Measurements from ENCODE around the gene RNLS. TPM values are rescaled to one million over a fixed set of nuclear protein-coding genes. Genes with fewer than 3 reads are reported as not detected.

RNLS gene
- total RNA-seq, 1 experiment from 2014 or later = 8.1 TPM

- ChIA-PET POLR2A (ENCODE audit: low non-redundant PET) (no interaction called here), CTCF (no interaction called here)
- intact Hi-C loops (cut with micrococcal nuclease; ENCODE audit: unreplicated experiment) = no loop called here
- Histone ChIP-seq H3K27ac (ENCODE audit: low read depth, low read length, poor library complexity, severe bottlenecking) (no peak overlapping the region), H3K4me3 (ENCODE audit: low read depth, low read length, poor library complexity, severe bottlenecking) (no peak overlapping the region), H3K4me1 (ENCODE audit: insufficient read depth, low read length, poor library complexity, severe bottlenecking) (no peaks in the 10 kb centered on the region), H3K27me3 (replicated peaks; ENCODE audit: insufficient read depth, low read depth, low read length, poor library complexity) (peaks cover 11% of the 10 kb centered on the region), H3K9me3 (ENCODE audit: low read depth, low read length, poor library complexity, severe bottlenecking) (no peaks in the 10 kb centered on the region), H3K36me3 (ENCODE audit: insufficient read depth, low read length, poor library complexity, severe bottlenecking) (no peaks in the 10 kb centered on the region)
- TF ChIP-seq CTCF (conservative IDR thresholded peaks at IDR 0.05; ENCODE audit: low read depth, low read length) = no peak
- no peak for TF ChIP-seq EZH2 (IDR thresholded peaks at IDR 0.05; ENCODE audit: borderline replicate concordance, low read depth, low read length, poor library complexity, severe bottlenecking)
- DNase-seq (ENCODE audit: low spot score) = no peak
- no TSS peak for BruUV-seq (replicated peaks)
These were observed 140.4 kb downstream of the RNLS start for GRCh38 chr10:88442716-88443115.

GRCh38 chr10:88440541-88440940, 142.6 kb downstream of the RNLS start:
- CTCF ChIA-PET = no interaction called here
- POLR2A ChIA-PET (ENCODE audit: low non-redundant PET) = no interaction called here
- Histone ChIP-seq H3K36me3 (ENCODE audit: insufficient read depth, low read length, poor library complexity, severe bottlenecking) (no peaks in the 10 kb centered on the region), H3K27me3 (replicated peaks; ENCODE audit: insufficient read depth, low read depth, low read length, poor library complexity) (peaks cover 11% of the 10 kb centered on the region), H3K9me3 (ENCODE audit: low read depth, low read length, poor library complexity, severe bottlenecking) (no peaks in the 10 kb centered on the region), H3K4me1 (ENCODE audit: insufficient read depth, low read length, poor library complexity, severe bottlenecking) (no peaks in the 10 kb centered on the region), H3K4me3 (ENCODE audit: low read depth, low read length, poor library complexity, severe bottlenecking) (no peak overlapping the region), H3K27ac (ENCODE audit: low read depth, low read length, poor library complexity, severe bottlenecking) (no peak overlapping the region)
- BruUV-seq (replicated peaks) = no TSS peak
- TF ChIP-seq EZH2 (IDR thresholded peaks at IDR 0.05; ENCODE audit: borderline replicate concordance, low read depth, low read length, poor library complexity, severe bottlenecking) = no peak
- no peak for TF ChIP-seq CTCF (conservative IDR thresholded peaks at IDR 0.05; ENCODE audit: low read depth, low read length)
- intact Hi-C loops (cut with micrococcal nuclease; ENCODE audit: unreplicated experiment) = no loop called here
- DNase-seq (ENCODE audit: low spot score) = no peak

GRCh38 chr10:88439932-88440331, 143.2 kb downstream of the RNLS start:
- intact Hi-C loops (cut with micrococcal nuclease; ENCODE audit: unreplicated experiment) = no loop called here
- POLR2A ChIA-PET (ENCODE audit: low non-redundant PET) = no interaction called here
- H3K27me3 ChIP-seq (replicated peaks; ENCODE audit: insufficient read depth, low read depth, low read length, poor library complexity) = peaks cover 11% of the 10 kb centered on the region
- H3K36me3 ChIP-seq (ENCODE audit: insufficient read depth, low read length, poor library complexity, severe bottlenecking) = no peaks in the 10 kb centered on the region
- H3K9me3 ChIP-seq (ENCODE audit: low read depth, low read length, poor library complexity, severe bottlenecking) = no peaks in the 10 kb centered on the region
- H3K4me3 ChIP-seq (ENCODE audit: low read depth, low read length, poor library complexity, severe bottlenecking) = no peak overlapping the region
- TF ChIP-seq EZH2 (IDR thresholded peaks at IDR 0.05; ENCODE audit: borderline replicate concordance, low read depth, low read length, poor library complexity, severe bottlenecking) (no peak), CTCF (conservative IDR thresholded peaks at IDR 0.05; ENCODE audit: low read depth, low read length) (no peak)
- no peak overlapping the region for H3K27ac ChIP-seq (ENCODE audit: low read depth, low read length, poor library complexity, severe bottlenecking)
- no peak for DNase-seq (ENCODE audit: low spot score)
- no peaks in the 10 kb centered on the region for H3K4me1 ChIP-seq (ENCODE audit: insufficient read depth, low read length, poor library complexity, severe bottlenecking)
- CTCF ChIA-PET = no interaction called here
- no TSS peak for BruUV-seq (replicated peaks)

Measured in A673 (cell line).